ENCODE measurements around the gene CNTNAP2. TPM values are rescaled to one million over a fixed set of nuclear protein-coding genes. Genes with fewer than 3 reads are reported as not detected.

The CNTNAP2 gene
- total RNA-seq, 2 donors from 2014 or later: 4.4 to 8.5 TPM

DNA sequence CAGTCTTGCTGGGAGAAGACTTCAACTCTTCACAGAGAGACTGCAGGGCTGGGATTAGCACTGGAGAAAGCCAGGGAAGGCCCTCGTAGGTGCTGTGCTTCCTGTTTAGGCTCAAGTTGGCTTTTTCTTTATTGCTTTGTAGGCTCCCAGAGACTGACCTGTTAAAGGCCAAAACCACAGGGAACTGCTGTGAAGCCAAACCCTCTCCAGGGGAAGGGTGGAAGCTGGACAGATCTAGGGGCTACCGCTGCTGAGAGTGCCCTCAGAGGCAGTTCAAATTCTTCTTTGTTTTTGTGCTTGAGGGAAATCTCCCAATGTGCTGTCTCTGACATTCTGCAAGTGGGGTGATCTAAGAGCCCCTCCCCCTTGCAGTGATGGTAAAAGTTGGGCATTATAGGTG lies 198.4 kb downstream of the CNTNAP2 start:
- H3K36me3 ChIP-seq: no peaks in the 10 kb centered on the region
- intact Hi-C loops (cut with DNase I): no loop called here
- H3K9ac ChIP-seq (ENCODE audit: low read depth in 2 of 2, low read length in 2 of 2): no peak overlapping the region
- no peak for DNase-seq
- H3K9me3 ChIP-seq: no peaks in the 10 kb centered on the region
- no peaks in the 10 kb centered on the region for H3K27me3 ChIP-seq
- no peak overlapping the region for H3K27ac ChIP-seq
- TF ChIP-seq, protein P1, sequence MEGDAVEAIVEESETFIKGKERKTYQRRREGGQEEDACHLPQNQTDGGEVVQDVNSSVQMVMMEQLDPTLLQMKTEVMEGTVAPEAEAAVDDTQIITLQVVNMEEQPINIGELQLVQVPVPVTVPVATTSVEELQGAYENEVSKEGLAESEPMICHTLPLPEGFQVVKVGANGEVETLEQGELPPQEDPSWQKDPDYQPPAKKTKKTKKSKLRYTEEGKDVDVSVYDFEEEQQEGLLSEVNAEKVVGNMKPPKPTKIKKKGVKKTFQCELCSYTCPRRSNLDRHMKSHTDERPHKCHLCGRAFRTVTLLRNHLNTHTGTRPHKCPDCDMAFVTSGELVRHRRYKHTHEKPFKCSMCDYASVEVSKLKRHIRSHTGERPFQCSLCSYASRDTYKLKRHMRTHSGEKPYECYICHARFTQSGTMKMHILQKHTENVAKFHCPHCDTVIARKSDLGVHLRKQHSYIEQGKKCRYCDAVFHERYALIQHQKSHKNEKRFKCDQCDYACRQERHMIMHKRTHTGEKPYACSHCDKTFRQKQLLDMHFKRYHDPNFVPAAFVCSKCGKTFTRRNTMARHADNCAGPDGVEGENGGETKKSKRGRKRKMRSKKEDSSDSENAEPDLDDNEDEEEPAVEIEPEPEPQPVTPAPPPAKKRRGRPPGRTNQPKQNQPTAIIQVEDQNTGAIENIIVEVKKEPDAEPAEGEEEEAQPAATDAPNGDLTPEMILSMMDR (IDR thresholded peaks at IDR 0.05): no peak
- H3K4me1 ChIP-seq: no peaks in the 10 kb centered on the region
- no peak overlapping the region for H3K4me3 ChIP-seq

- no peaks in the 10 kb centered on the region for H3K9me3 ChIP-seq
- no peak overlapping the region for H3K4me3 ChIP-seq
- no peak for DNase-seq
- no peaks in the 10 kb centered on the region for H3K27me3 ChIP-seq
- H3K36me3 ChIP-seq: no peaks in the 10 kb centered on the region
- TF ChIP-seq, protein P1 (IDR thresholded peaks at IDR 0.05): no peak
- intact Hi-C loops (cut with DNase I): no loop called here
- H3K27ac ChIP-seq: no peak overlapping the region
- no peaks in the 10 kb centered on the region for H3K4me1 ChIP-seq
- H3K9ac ChIP-seq (ENCODE audit: low read depth in 2 of 2, low read length in 2 of 2): no peak overlapping the region
Observed at GRCh38 chr7:146319629-146320028, 203.0 kb downstream of the CNTNAP2 start.

DNA sequence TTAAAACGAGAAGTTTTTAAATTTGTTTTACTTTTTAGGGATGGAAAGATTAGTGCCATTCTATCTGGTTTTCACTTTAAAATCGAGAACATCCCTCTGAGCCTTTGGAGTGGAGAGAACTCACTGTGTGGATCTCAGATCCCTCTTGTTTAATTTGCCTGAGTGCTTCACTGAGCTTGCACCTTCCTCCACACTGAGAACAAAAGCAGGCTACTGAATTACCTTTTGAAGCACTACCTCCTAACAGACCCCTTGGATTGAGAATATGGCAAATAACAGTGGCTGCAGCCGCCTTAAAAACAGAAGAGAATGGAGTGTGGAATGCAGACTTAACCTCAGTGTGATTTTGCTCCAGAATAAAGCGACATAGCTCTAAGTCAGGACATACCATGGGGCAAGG lies 204.7 kb downstream of the CNTNAP2 start:
- Histone ChIP-seq H3K27ac (no peak overlapping the region), H3K36me3 (no peaks in the 10 kb centered on the region), H3K9ac (ENCODE audit: low read depth in 2 of 2, low read length in 2 of 2) (no peak overlapping the region), H3K4me1 (no peaks in the 10 kb centered on the region), H3K9me3 (no peaks in the 10 kb centered on the region), H3K27me3 (no peaks in the 10 kb centered on the region), H3K4me3 (no peak overlapping the region)
- intact Hi-C loops (cut with DNase I): no loop called here
- DNase-seq: no peak
- TF ChIP-seq, protein P1 (IDR thresholded peaks at IDR 0.05): no peak

DNA sequence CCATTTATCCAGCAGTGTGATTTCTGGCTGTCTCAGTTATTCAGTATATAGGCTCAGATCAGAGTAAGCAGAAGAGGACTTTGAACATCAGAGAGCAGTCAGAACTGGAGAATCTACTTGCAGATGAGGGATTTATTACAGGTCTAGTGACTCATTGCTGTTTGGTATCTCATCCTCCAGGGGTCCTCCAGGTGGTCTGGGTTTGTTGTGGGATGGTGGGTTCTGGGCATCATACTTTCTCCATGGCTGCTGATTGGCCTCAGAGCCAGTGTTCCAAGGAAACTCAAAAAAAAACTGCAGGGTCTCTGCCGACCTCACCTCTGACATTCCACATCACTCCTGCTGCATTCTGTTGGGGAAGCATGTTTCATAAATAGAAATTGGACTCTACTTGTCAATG lies 214.8 kb downstream of the CNTNAP2 start:
- H3K4me1 ChIP-seq: no peaks in the 10 kb centered on the region
- H3K9ac ChIP-seq (ENCODE audit: low read depth in 2 of 2, low read length in 2 of 2): no peak overlapping the region
- no peak overlapping the region for H3K27ac ChIP-seq
- H3K36me3 ChIP-seq: no peaks in the 10 kb centered on the region
- H3K27me3 ChIP-seq: no peaks in the 10 kb centered on the region
- H3K9me3 ChIP-seq: no peaks in the 10 kb centered on the region
- no peak overlapping the region for H3K4me3 ChIP-seq
- DNase-seq: no peak
- TF ChIP-seq, protein P1 (IDR thresholded peaks at IDR 0.05): no peak
- intact Hi-C loops (cut with DNase I): no loop called here

DNA sequence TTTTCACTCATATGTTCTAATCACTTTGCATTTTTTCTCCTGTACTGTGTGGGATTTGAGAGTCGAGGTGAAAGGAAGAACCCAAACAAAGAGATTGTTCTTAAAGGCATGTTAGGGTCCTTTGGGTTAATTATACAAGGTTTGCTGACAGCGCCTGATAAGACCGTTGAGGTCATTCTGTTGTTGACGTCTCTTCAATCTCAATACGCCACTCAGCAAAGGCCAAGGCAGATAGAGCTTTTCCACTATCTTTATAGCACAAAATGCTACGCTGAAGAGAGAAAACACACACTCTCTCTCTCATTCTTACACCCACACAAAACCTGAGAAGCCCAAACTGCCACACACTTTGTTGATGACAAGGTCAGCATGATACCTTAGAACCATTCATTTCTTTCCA lies 228.7 kb downstream of the CNTNAP2 start:
- Histone ChIP-seq H3K4me3 (no peak overlapping the region), H3K36me3 (no peaks in the 10 kb centered on the region), H3K27me3 (no peaks in the 10 kb centered on the region), H3K9ac (ENCODE audit: low read depth in 2 of 2, low read length in 2 of 2) (no peak overlapping the region), H3K9me3 (no peaks in the 10 kb centered on the region), H3K4me1 (no peaks in the 10 kb centered on the region), H3K27ac (no peak overlapping the region)
- intact Hi-C loops (cut with DNase I): no loop called here
- no peak for DNase-seq
- TF ChIP-seq, protein P1 (IDR thresholded peaks at IDR 0.05): no peak

DNA sequence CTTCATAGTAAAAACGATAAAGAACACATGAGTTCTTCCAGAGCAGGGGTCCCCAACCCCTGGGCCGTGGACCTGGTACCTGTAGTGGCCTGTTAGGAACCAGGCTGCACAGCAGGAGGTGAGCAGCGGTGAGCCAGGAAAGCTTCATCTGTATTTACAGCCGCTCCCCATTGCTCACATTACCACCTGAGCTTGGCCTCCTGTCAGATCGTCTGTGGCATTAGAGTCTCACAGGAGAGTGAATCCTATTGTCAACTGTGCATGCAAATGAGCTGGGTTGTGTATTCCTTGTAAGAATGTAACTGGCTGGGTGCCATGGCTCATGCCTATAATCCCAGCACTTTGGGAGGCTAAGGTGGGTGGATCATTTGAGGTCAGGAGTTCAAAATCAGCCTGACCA lies 229.5 kb downstream of the CNTNAP2 start:
- H3K27me3 ChIP-seq: no peaks in the 10 kb centered on the region
- intact Hi-C loops (cut with DNase I): no loop called here
- H3K4me1 ChIP-seq: no peaks in the 10 kb centered on the region
- no peak overlapping the region for H3K27ac ChIP-seq
- TF ChIP-seq, protein P1 (IDR thresholded peaks at IDR 0.05): no peak
- DNase-seq: no peak
- no peak overlapping the region for H3K9ac ChIP-seq (ENCODE audit: low read depth in 2 of 2, low read length in 2 of 2)
- no peaks in the 10 kb centered on the region for H3K36me3 ChIP-seq
- no peak overlapping the region for H3K4me3 ChIP-seq
- no peaks in the 10 kb centered on the region for H3K9me3 ChIP-seq
